ENCODE results near the gene INSC.
A peak's percentile ranks its signal among the peaks of the same experiment; 100 is the strongest.
"Not testable (repeated sequence)": the region's sequence is repeated elsewhere in the genome, so short reads cannot be mapped to it uniquely, and the experiment has no call there.

INSC gene

GRCh38 chr11:15114501-15115475 lies at the start of gene INSC:
Gene INSC, plus strand, starts transcription at chr11:15114923. Its CDS starts 34,252 bp downstream, at chr11:15149175.
- no peak for DNase-seq (ENCODE audit: low read depth)

- not testable (repeated sequence) for DNase-seq (ENCODE audit: low read depth)
These were observed 45.0 kb upstream of the INSC start for GRCh38 chr11:15069751-15070150.

- DNase-seq (ENCODE audit: low read depth): no peak
These were observed 43.0 kb upstream of the INSC start for GRCh38 chr11:15071556-15072255.

- no peak for DNase-seq (ENCODE audit: low read depth)
These were observed 42.1 kb upstream of the INSC start for GRCh38 chr11:15072551-15073143.

GRCh38 chr11:15073361-15074205 lies 41.1 kb upstream of the INSC start, which contains the start of gene CALCB:
Gene CALCB, plus strand, starts transcription at chr11:15073593. Its CDS starts 1,126 bp downstream, at chr11:15074719.
- no peak for DNase-seq (ENCODE audit: low read depth)

GRCh38 chr11:15074206-15075161 lies 40.2 kb upstream of the INSC start:
- DNase-seq (ENCODE audit: low read depth): peak; percentile 41

- no peak for DNase-seq (ENCODE audit: low read depth)
These were observed 39.6 kb upstream of the INSC start for GRCh38 chr11:15075162-15075526.

GRCh38 chr11:15091175-15091574 lies 23.5 kb upstream of the INSC start:
- no peak for DNase-seq (ENCODE audit: low read depth)

GRCh38 chr11:15091625-15092024 lies 23.1 kb upstream of the INSC start:
- DNase-seq (ENCODE audit: low read depth): no peak

GRCh38 chr11:15093432-15093831 lies 21.3 kb upstream of the INSC start:
- DNase-seq (ENCODE audit: low read depth): no peak

GRCh38 chr11:15095736-15096228 lies 18.9 kb upstream of the INSC start:
- DNase-seq (ENCODE audit: low read depth): no peak

GRCh38 chr11:15097411-15097810 lies 17.3 kb upstream of the INSC start:
- no peak for DNase-seq (ENCODE audit: low read depth)

GRCh38 chr11:15099267-15099666 lies 15.5 kb upstream of the INSC start:
- DNase-seq (ENCODE audit: low read depth): no peak

GRCh38 chr11:15101072-15101709 lies 13.5 kb upstream of the INSC start:
- DNase-seq (ENCODE audit: low read depth): peak; percentile 56

GRCh38 chr11:15104166-15104565 lies 10.6 kb upstream of the INSC start:
- DNase-seq (ENCODE audit: low read depth): no peak

- no peak for DNase-seq (ENCODE audit: low read depth)
These were observed 8.3 kb upstream of the INSC start for GRCh38 chr11:15106201-15106965.

- DNase-seq (ENCODE audit: low read depth): no peak
These were observed 6.8 kb upstream of the INSC start for GRCh38 chr11:15107730-15108515.

- no peak for DNase-seq (ENCODE audit: low read depth)
These were observed 6.1 kb upstream of the INSC start for GRCh38 chr11:15108592-15109130.
